MM.1S (cell line): Measurements from ENCODE around the gene PLD6.

Source experiments
- DNase-seq: peaks from one replicate; pipeline ENCODE4 v3.0.0-alpha.2; 2015
- H2AFZ ChIP-seq: fragments of 300-600 bp; sonication (generic); 2 replicates; pipeline ENCODE4 v1.6.0; 2016; ENCODE audit warnings: antibody characterized with exemption, low read length
- H3F3A ChIP-seq: fragments of 300-600 bp; sonication (generic); 2 replicates; pipeline ENCODE4 v1.6.1; 2016; ENCODE audit warnings: mild to moderate bottlenecking, antibody characterized with exemption, low read length, moderate library complexity, mixed read lengths; ENCODE audit not compliant: insufficient read depth
- H3K27ac ChIP-seq: fragments of 300-600 bp; sonication (generic); 2 replicates; pipeline ENCODE4 v1.5.1; 2016; ENCODE audit warnings: mild to moderate bottlenecking, low read length
- H3K27me3 ChIP-seq: fragments of 300-600 bp; sonication (generic); replicated peaks from 2 replicates; pipeline ENCODE4 v1.6.0; 2016; ENCODE audit warnings: low read length; ENCODE audit not compliant: insufficient read depth
- H3K36me3 ChIP-seq: fragments of 300-600 bp; sonication (generic); replicated peaks from 2 replicates; pipeline ENCODE4 v1.6.1; 2016; ENCODE audit warnings: mild to moderate bottlenecking, low read length, mixed read lengths; ENCODE audit not compliant: insufficient read depth
- H3K4me1 ChIP-seq: fragments of 300-600 bp; sonication (generic); 2 replicates; pipeline ENCODE4 v1.6.1; 2016; ENCODE audit warnings: low read length, mixed read lengths
- H3K4me2 ChIP-seq: fragments of 300-600 bp; sonication (generic); 2 replicates; pipeline ENCODE4 v1.6.0; 2016; ENCODE audit warnings: low read depth, low read length
- H3K4me3 ChIP-seq: fragments of 300-600 bp; sonication (generic); 2 replicates; pipeline ENCODE4 v1.5.1; 2016; ENCODE audit warnings: low read length, mixed read lengths
- H3K79me2 ChIP-seq: fragments of 300-600 bp; sonication (generic); 2 replicates; pipeline ENCODE4 v1.6.1; 2016; ENCODE audit warnings: mixed run types, low read length, mixed read lengths
- H3K9ac ChIP-seq: fragments of 300-600 bp; sonication (generic); 2 replicates; pipeline ENCODE4 v1.6.1; 2016; ENCODE audit warnings: low read length, mixed read lengths
- H3K9me2 ChIP-seq: fragments of 300-600 bp; sonication (generic); replicated peaks from 2 replicates; pipeline ENCODE4 v1.6.1; 2016; ENCODE audit warnings: mild to moderate bottlenecking, low read length, mixed read lengths; ENCODE audit not compliant: insufficient read depth
- H3K9me3 ChIP-seq: fragments of 300-600 bp; sonication (generic); replicated peaks from 2 replicates; pipeline ENCODE4 v1.6.1; 2016; ENCODE audit warnings: mild to moderate bottlenecking, low read length, mixed read lengths; ENCODE audit not compliant: insufficient read depth
- H4K20me1 ChIP-seq: fragments of 300-600 bp; sonication (generic); 2 replicates; pipeline ENCODE4 v1.6.1; 2016; ENCODE audit warnings: mild to moderate bottlenecking, low read length, moderate library complexity, mixed read lengths; ENCODE audit not compliant: insufficient read depth
- EZH2 ChIP-seq: fragments of 300-600 bp; sonication (generic); optimal IDR thresholded peaks from 2 replicates; pipeline ENCODE3; 2017; ENCODE audit warnings: low read depth, mild to moderate bottlenecking, antibody characterized with exemption, low read length, mixed read lengths
- EZH2phosphoT487 ChIP-seq: fragments of 300-600 bp; sonication (generic); IDR thresholded peaks from 2 replicates; pipeline ENCODE4 v1.6.1; 2018; ENCODE audit warnings: antibody characterized with exemption, low read length
- TF ChIP-seq, protein P1 (sequence below): fragments of 300-600 bp; sonication (generic); IDR thresholded peaks from 2 replicates; pipeline ENCODE4 v1.5.1; 2016; ENCODE audit warnings: antibody characterized with exemption, low read length, mixed read lengths

Gene PLD6

DNA sequence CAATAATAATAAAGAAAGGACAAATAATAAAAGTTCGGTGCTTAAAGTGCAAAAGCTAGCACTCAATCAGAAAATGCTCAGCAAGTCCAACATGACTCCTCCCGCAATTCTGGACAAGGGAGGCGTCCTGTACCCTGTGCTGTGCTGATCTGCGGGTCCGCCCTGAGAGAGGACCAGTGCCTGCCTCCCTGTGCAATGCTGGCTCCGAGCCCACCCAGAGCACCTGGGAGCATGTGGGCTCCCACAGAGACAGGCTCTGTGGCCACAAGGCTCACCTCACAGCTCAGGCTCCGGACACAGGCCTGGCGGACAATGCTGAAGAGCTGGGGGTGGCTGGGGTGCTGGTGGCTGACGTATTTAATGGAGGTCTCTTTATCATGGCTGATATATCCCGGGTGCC lies 19.8 kb upstream of the PLD6 start:
- Histone ChIP-seq H3K4me2 (no peak overlapping the region), H3K79me2 (peaks cover 21% of the 10 kb centered on the region), H3F3A (no peaks in the 10 kb centered on the region), H2AFZ (no peak overlapping the region), H3K4me1 (no peaks in the 10 kb centered on the region), H3K9me2 (no peaks in the 10 kb centered on the region), H4K20me1 (no peaks in the 10 kb centered on the region), H3K36me3 (peaks cover 3% of the 10 kb centered on the region; the same call in 1 of the 2 replicates), H3K27ac (no peak overlapping the region), H3K27me3 (no peaks in the 10 kb centered on the region), H3K9ac (no peak overlapping the region), H3K4me3 (no peak overlapping the region), H3K9me3 (no peaks in the 10 kb centered on the region)
- no peak for TF ChIP-seq EZH2
- TF ChIP-seq, protein P1, sequence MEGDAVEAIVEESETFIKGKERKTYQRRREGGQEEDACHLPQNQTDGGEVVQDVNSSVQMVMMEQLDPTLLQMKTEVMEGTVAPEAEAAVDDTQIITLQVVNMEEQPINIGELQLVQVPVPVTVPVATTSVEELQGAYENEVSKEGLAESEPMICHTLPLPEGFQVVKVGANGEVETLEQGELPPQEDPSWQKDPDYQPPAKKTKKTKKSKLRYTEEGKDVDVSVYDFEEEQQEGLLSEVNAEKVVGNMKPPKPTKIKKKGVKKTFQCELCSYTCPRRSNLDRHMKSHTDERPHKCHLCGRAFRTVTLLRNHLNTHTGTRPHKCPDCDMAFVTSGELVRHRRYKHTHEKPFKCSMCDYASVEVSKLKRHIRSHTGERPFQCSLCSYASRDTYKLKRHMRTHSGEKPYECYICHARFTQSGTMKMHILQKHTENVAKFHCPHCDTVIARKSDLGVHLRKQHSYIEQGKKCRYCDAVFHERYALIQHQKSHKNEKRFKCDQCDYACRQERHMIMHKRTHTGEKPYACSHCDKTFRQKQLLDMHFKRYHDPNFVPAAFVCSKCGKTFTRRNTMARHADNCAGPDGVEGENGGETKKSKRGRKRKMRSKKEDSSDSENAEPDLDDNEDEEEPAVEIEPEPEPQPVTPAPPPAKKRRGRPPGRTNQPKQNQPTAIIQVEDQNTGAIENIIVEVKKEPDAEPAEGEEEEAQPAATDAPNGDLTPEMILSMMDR, result no peak
- no peak for TF ChIP-seq EZH2phosphoT487
- DNase-seq, result no peak

DNA sequence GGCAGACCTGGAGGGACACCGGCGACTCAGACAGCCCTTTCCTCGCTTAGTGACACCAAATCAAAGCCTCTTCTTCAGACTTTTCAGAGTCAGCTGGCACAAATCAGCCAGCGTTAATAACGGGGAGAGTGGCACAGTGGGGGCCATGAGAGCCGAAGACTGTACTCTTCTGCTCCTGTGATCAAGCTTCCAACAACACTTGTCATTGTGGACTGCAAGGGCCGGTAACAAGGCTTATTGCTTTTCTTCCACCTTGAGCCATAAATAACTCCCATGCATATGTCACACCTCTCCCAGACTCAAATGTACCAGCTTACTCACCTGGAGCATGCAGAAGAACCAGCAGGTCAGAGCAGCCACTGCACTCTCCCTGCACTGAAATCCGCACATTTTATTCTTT lies 18.0 kb upstream of the PLD6 start:
- no peak overlapping the region for H2AFZ ChIP-seq
- no peaks in the 10 kb centered on the region for H3K9me3 ChIP-seq
- H3K9ac ChIP-seq, result no peak overlapping the region
- H4K20me1 ChIP-seq, result no peaks in the 10 kb centered on the region
- TF ChIP-seq EZH2phosphoT487 (no peak), EZH2 (no peak)
- TF ChIP-seq, protein P1, result no peak
- H3K4me3 ChIP-seq, result no peak overlapping the region
- no peak overlapping the region for H3K27ac ChIP-seq
- H3K27me3 ChIP-seq, result no peaks in the 10 kb centered on the region
- peaks cover 13% of the 10 kb centered on the region for H3K79me2 ChIP-seq
- peaks cover 3% of the 10 kb centered on the region; the same call in 1 of the 2 replicates for H3K36me3 ChIP-seq
- no peaks in the 10 kb centered on the region for H3F3A ChIP-seq
- no peaks in the 10 kb centered on the region for H3K9me2 ChIP-seq
- DNase-seq, result no peak
- no peak overlapping the region for H3K4me2 ChIP-seq
- H3K4me1 ChIP-seq, result no peaks in the 10 kb centered on the region

DNA sequence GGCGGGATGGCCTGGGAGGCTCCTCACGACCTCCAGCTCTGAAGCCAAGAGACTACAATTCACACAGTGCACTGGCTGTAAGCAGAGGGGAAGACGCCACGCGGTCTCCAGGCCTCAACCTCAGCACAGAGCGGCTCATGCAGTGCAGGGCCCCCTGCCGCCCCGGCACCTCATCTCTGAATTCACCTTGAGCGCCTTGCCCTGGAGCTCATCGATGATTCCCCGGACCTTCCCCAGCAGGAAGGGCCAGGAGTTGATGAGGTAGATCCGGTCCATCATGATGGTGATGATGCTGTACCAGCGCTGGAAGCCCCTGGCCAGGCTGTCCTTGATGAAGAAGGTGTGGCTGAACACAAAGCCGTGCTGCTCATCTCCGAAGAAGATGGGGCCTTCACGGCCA lies 17.6 kb upstream of the PLD6 start:
- H4K20me1 ChIP-seq, result no peaks in the 10 kb centered on the region
- no peak overlapping the region for H3K27ac ChIP-seq
- H3K36me3 ChIP-seq, result peaks cover 3% of the 10 kb centered on the region; the same call in 1 of the 2 replicates
- TF ChIP-seq EZH2, result no peak
- TF ChIP-seq, protein P1, result no peak
- TF ChIP-seq EZH2phosphoT487, result no peak
- no peaks in the 10 kb centered on the region for H3K9me3 ChIP-seq
- H3F3A ChIP-seq, result no peaks in the 10 kb centered on the region
- H2AFZ ChIP-seq, result no peak overlapping the region
- no peaks in the 10 kb centered on the region for H3K4me1 ChIP-seq
- H3K4me2 ChIP-seq, result no peak overlapping the region
- DNase-seq, result no peak
- peaks cover 10% of the 10 kb centered on the region for H3K79me2 ChIP-seq
- H3K9ac ChIP-seq, result no peak overlapping the region
- H3K27me3 ChIP-seq, result no peaks in the 10 kb centered on the region
- H3K9me2 ChIP-seq, result no peaks in the 10 kb centered on the region
- no peak overlapping the region for H3K4me3 ChIP-seq
